ENCODE results near the gene CPHXL2.

The CPHXL2 gene

DNA sequence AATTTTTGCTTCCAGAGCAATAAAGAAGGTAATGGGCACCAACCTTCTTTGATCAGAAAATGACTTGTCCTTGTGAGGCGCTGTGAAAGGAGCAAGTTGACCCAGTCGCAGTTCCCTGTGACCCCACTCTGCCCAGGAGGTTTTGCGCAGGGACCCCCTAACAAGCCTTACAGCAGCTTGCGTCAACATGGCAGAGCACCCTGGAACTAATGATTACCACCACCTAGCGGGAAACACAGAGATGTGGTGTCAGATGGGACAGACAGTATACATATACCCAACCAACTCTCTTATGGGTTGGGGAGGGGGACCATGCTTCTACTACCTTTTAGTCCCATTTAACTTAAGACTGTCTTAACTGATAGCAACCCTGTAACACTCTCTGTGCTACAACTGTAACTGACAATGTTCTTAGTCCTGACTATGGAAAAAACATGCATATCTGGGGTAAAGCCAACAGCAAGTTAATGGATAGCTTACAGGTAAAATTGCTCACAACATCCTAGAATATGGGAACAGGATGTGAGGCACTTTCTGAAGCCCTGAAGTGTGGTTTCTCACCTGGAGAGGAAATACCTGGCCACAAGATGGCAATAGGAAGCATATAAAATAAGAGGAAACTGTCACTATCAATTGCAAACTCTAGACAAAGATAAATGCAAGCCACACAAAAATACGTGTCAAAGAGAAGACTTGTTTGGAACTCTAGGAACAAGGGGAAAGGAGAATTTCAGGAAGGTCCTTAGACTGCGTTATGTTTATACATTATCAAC is 32.4 kb downstream of the CPHXL2 start:
- Histone ChIP-seq H3K27me3 (ENCODE audit: insufficient read depth, low read length, poor library complexity) (no peaks in the 10 kb centered on the region), H3K9me3 (ENCODE audit: insufficient read depth, low read length, severe bottlenecking) (no peaks in the 10 kb centered on the region), H3K9ac (ENCODE audit: low read depth, low read length) (no peak overlapping the region), H4K20me1 (ENCODE audit: insufficient read depth, low read length) (peaks cover 45% of the 10 kb centered on the region), H3K27ac (ENCODE audit: low read length) (no peak overlapping the region), H3K4me1 (ENCODE audit: insufficient read depth, low read length) (peaks cover 34% of the 10 kb centered on the region), H3K79me2 (ENCODE audit: insufficient read depth, low read length) (peaks cover 92% of the 10 kb centered on the region), H2AFZ (ENCODE audit: low read depth, low read length) (no peak overlapping the region), H3K36me3 (ENCODE audit: insufficient read depth, low read length) (peaks cover 66% of the 10 kb centered on the region), H3K4me2 (ENCODE audit: insufficient read depth, low read length) (peak overlapping the region; percentile 99; the same call in 1 of the 2 replicates), H3K4me3 (ENCODE audit: low read depth in 1 of 2, low read length in 2 of 2) (no peak overlapping the region)
- no peak for DNase-seq
- ATAC-seq (ENCODE audit: insufficient read depth, low read depth): no peak
- TF ChIP-seq EZH2 (IDR thresholded peaks at IDR 0.05; ENCODE audit: borderline replicate concordance, low read depth, low read length, severe bottlenecking): no peak
- TF ChIP-seq, protein P1, sequence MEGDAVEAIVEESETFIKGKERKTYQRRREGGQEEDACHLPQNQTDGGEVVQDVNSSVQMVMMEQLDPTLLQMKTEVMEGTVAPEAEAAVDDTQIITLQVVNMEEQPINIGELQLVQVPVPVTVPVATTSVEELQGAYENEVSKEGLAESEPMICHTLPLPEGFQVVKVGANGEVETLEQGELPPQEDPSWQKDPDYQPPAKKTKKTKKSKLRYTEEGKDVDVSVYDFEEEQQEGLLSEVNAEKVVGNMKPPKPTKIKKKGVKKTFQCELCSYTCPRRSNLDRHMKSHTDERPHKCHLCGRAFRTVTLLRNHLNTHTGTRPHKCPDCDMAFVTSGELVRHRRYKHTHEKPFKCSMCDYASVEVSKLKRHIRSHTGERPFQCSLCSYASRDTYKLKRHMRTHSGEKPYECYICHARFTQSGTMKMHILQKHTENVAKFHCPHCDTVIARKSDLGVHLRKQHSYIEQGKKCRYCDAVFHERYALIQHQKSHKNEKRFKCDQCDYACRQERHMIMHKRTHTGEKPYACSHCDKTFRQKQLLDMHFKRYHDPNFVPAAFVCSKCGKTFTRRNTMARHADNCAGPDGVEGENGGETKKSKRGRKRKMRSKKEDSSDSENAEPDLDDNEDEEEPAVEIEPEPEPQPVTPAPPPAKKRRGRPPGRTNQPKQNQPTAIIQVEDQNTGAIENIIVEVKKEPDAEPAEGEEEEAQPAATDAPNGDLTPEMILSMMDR (IDR thresholded peaks at IDR 0.05; ENCODE audit: borderline replicate concordance, extremely low read depth, low read length, poor library complexity, severe bottlenecking): no peak

DNA sequence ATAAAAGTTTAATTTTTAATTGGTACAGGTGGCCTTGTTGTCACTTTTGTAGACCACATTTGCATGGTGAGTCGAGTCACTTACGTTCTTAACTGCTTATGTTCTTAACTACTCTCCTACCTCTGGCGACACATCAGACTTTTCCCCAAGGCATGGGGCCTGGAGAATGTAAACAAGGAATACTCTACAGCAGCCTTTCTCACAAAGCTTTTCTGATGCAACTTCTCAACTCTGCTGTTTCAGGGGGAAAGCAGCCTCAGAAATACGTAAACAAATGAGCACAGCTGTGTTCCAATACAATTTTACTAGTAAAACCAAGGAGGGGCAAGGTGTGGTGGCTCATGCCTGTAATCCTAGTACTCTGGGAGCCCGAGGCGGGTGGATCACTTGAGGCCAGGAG is 36.2 kb downstream of the CPHXL2 start:
- H3K79me2 ChIP-seq (ENCODE audit: insufficient read depth, low read length): peaks cover 58% of the 10 kb centered on the region

DNA sequence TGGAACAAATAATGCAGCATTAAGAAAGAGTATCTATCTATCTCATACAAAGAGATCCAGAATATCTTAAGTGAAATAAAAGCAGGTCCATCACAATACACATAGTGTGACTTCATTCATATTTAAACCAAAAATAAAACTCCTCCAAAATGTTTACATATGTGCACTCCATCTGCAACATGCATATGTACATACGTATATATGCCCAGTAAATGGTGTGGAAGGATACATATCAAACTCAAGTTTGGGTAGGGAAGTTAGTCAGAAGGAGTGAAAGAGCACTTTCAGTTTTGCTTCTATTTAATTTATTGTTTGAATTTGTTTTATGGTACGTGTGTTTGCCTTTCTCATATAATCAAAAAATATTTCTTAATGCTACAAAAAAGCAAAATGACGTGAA is 41.8 kb downstream of the CPHXL2 start:
- DNase-seq (no peak), ATAC-seq (ENCODE audit: insufficient read depth, low read depth) (no peak)
- H3K36me3 ChIP-seq (ENCODE audit: insufficient read depth, low read length): peaks cover 91% of the 10 kb centered on the region
- no peaks in the 10 kb centered on the region for H3K27me3 ChIP-seq (ENCODE audit: insufficient read depth, low read length, poor library complexity)
- peaks cover 7% of the 10 kb centered on the region; the same call in 1 of the 2 replicates for H3K79me2 ChIP-seq (ENCODE audit: insufficient read depth, low read length)
- H3K4me2 ChIP-seq (ENCODE audit: insufficient read depth, low read length): no peak overlapping the region
- H3K9ac ChIP-seq (ENCODE audit: low read depth, low read length): no peak overlapping the region
- no peaks in the 10 kb centered on the region for H3K4me1 ChIP-seq (ENCODE audit: insufficient read depth, low read length)
- no peak overlapping the region for H3K4me3 ChIP-seq (ENCODE audit: low read depth in 1 of 2, low read length in 2 of 2)
- H3K27ac ChIP-seq (ENCODE audit: low read length): no peak overlapping the region
- no peak overlapping the region for H2AFZ ChIP-seq (ENCODE audit: low read depth, low read length)
- H3K9me3 ChIP-seq (ENCODE audit: insufficient read depth, low read length, severe bottlenecking): no peaks in the 10 kb centered on the region
- no peak for TF ChIP-seq EZH2 (IDR thresholded peaks at IDR 0.05; ENCODE audit: borderline replicate concordance, low read depth, low read length, severe bottlenecking)
- TF ChIP-seq, protein P1 (IDR thresholded peaks at IDR 0.05; ENCODE audit: borderline replicate concordance, extremely low read depth, low read length, poor library complexity, severe bottlenecking): no peak
- no peaks in the 10 kb centered on the region for H4K20me1 ChIP-seq (ENCODE audit: insufficient read depth, low read length)

More for the DNA sequence above, 36.2 kb downstream of the CPHXL2 start:
- H3K9me3 ChIP-seq (ENCODE audit: insufficient read depth, low read length, severe bottlenecking): no peaks in the 10 kb centered on the region
- H3K4me3 ChIP-seq (ENCODE audit: low read depth in 1 of 2, low read length in 2 of 2): no peak overlapping the region
- TF ChIP-seq EZH2 (IDR thresholded peaks at IDR 0.05; ENCODE audit: borderline replicate concordance, low read depth, low read length, severe bottlenecking): no peak
- TF ChIP-seq, protein P1 (IDR thresholded peaks at IDR 0.05; ENCODE audit: borderline replicate concordance, extremely low read depth, low read length, poor library complexity, severe bottlenecking): no peak
- H3K36me3 ChIP-seq (ENCODE audit: insufficient read depth, low read length): peaks cover 88% of the 10 kb centered on the region
- no peak overlapping the region for H3K4me2 ChIP-seq (ENCODE audit: insufficient read depth, low read length)
- no peak for DNase-seq
- H2AFZ ChIP-seq (ENCODE audit: low read depth, low read length): no peak overlapping the region
- ATAC-seq (ENCODE audit: insufficient read depth, low read depth): no peak
- H3K9ac ChIP-seq (ENCODE audit: low read depth, low read length): no peak overlapping the region
- H3K27ac ChIP-seq (ENCODE audit: low read length): no peak overlapping the region
- peaks cover 37% of the 10 kb centered on the region for H4K20me1 ChIP-seq (ENCODE audit: insufficient read depth, low read length)
- no peaks in the 10 kb centered on the region for H3K27me3 ChIP-seq (ENCODE audit: insufficient read depth, low read length, poor library complexity)
- peaks cover 20% of the 10 kb centered on the region for H3K4me1 ChIP-seq (ENCODE audit: insufficient read depth, low read length)

All from DND-41 (cell line).